Measurements from ENCODE around the gene COL6A3. TPM values are rescaled to one million over a fixed set of nuclear protein-coding genes. Genes with fewer than 3 reads are reported as not detected.

The COL6A3 gene
- total RNA-seq, 3 donors from 2014 or later: 20.9 to 235 (median 194) TPM

GRCh38 chr2:237427769-237428506 lies 14.0 kb upstream of the COL6A3 start:
- H3K4me1 ChIP-seq (ENCODE audit: low read depth): no peaks in the 10 kb centered on the region
- no peaks in the 10 kb centered on the region for H3K36me3 ChIP-seq (ENCODE audit: low read depth)
- DNase-seq (no peak), ATAC-seq (no peak)
- no peaks in the 10 kb centered on the region for H3K9me3 ChIP-seq
- intact Hi-C loops (cut with DNase I, micrococcal nuclease): loop anchor here in 1 of 2 donors (10.0 kb wide), 1 partner anchor 47 kb away; no protein-coding TSS in a partner anchor
- no peak overlapping the region for H3K4me3 ChIP-seq
- no peak for TF ChIP-seq CTCF (IDR thresholded peaks at IDR 0.05)

DNA sequence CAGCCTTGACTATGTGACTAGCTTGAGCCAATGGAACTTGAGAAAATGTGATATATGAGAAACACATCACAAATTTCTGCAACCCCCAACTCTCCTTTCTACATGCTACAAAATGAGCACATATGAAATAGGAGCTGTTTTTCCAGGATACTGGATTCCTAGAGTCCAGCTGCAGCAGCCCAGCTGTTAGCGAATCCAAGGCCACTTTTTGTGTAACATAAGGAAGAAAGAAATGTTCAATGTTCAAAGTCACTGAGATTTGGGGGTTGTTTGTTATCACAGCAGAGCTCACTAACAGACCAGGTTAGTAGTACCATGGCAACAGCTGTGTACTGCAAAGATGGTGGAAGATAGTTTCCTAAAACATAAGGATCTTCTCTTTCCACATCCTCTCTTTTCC lies 12.6 kb upstream of the COL6A3 start:
- no peaks in the 10 kb centered on the region for H3K36me3 ChIP-seq (ENCODE audit: low read depth)
- no peak overlapping the region for H3K4me3 ChIP-seq
- DNase-seq (no peak), ATAC-seq (no peak)
- intact Hi-C loops (cut with DNase I, micrococcal nuclease): loop anchor here in 1 of 2 donors (10.0 kb wide), 1 partner anchor 48 kb away; no protein-coding TSS in a partner anchor
- TF ChIP-seq CTCF (IDR thresholded peaks at IDR 0.05): no peak
- H3K4me1 ChIP-seq (ENCODE audit: low read depth): no peaks in the 10 kb centered on the region
- H3K9me3 ChIP-seq: no peaks in the 10 kb centered on the region

DNA sequence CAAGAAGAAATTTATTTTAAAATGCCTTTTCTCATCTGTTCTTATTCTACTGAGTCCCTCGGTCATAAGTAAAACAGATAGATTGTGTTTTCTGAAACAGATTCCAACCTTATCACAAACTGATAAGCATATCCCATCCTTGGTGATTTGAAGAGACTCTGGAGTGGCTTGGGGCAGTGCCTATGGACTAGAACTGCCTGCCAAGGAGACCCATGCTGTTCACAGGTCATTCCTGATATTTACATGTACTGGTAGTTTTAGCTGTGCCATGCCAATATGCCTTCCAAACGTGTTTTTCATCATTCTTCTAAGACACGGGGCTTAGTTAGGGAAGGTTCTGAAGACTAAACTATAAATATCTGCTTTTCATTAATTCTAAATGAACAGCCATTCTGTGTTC lies 11.4 kb upstream of the COL6A3 start:
- no peak for TF ChIP-seq CTCF (IDR thresholded peaks at IDR 0.05)
- DNase-seq: no peak
- Histone ChIP-seq H3K36me3 (ENCODE audit: low read depth) (no peaks in the 10 kb centered on the region), H3K9me3 (no peaks in the 10 kb centered on the region), H3K4me3 (no peak overlapping the region), H3K4me1 (ENCODE audit: low read depth) (no peaks in the 10 kb centered on the region)
- intact Hi-C loops (cut with DNase I, micrococcal nuclease): loop anchor here in 1 of 2 donors (10.0 kb wide), 1 partner anchor 49 kb away; no protein-coding TSS in a partner anchor
- no peak for ATAC-seq

- no peaks in the 10 kb centered on the region for H3K9me3 ChIP-seq
- no peaks in the 10 kb centered on the region for H3K36me3 ChIP-seq (ENCODE audit: low read depth)
- H3K4me1 ChIP-seq (ENCODE audit: low read depth): no peaks in the 10 kb centered on the region
- intact Hi-C loops (cut with DNase I, micrococcal nuclease): loop anchor here in 1 of 2 donors (10.0 kb wide), 1 partner anchor 50 kb away; no protein-coding TSS in a partner anchor
- DNase-seq: no peak
- no peak for TF ChIP-seq CTCF (IDR thresholded peaks at IDR 0.05)
- H3K4me3 ChIP-seq: no peak overlapping the region
- no peak for ATAC-seq
Observed at GRCh38 chr2:237424544-237424943, 10.6 kb upstream of the COL6A3 start.

DNA sequence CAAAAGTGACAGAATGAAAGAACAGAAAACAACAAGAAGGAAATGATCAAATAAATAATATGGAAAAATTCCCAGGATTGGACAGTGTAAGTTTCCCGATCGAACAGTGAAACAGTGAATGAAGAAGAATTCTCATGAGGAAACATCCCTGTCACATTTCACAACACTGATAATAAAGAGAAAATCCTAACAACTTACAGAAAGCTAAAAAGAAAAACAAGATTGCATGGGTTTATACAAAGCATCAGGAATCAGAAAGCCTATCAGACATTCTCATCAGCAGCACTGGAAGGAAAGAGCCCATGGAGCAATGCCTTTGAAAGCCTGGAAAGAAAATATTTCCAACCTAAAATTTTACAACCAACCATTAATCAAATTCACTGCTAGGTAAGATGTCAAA lies 9.9 kb upstream of the COL6A3 start:
- H3K9me3 ChIP-seq: no peaks in the 10 kb centered on the region
- H3K4me3 ChIP-seq: no peak overlapping the region
- intact Hi-C loops (cut with DNase I, micrococcal nuclease): loop anchor here in 1 of 2 donors (10.0 kb wide), 1 partner anchor 51 kb away; no protein-coding TSS in a partner anchor
- H3K4me1 ChIP-seq (ENCODE audit: low read depth): no peaks in the 10 kb centered on the region
- H3K36me3 ChIP-seq (ENCODE audit: low read depth): no peaks in the 10 kb centered on the region
- no peak for ATAC-seq
- no peak for DNase-seq
- TF ChIP-seq CTCF (IDR thresholded peaks at IDR 0.05): no peak
